ENCODE results near the gene PC. TPM values are rescaled to one million over a fixed set of nuclear protein-coding genes. Genes with fewer than 3 reads are reported as not detected.

Gene PC
- total and polyA plus RNA-seq, 9 of the 15 experiments (the other 6 are each of a cell fraction or from before 2014, with no cell fraction given), result 0.94 to 38.0 (median 8.7) TPM

- 0 out of 2 replicates have a peak, but pooled peaks have one; percentile 21 for TF ChIP-seq ZNF740 (CRISPR knock-in tag; IDR thresholded peaks at IDR 0.05)
- no peak for TF ChIP-seq ZNF740 (tag; IDR thresholded peaks at IDR 0.05)
- TF ChIP-seq ZBTB7A (IDR thresholded peaks at IDR 0.05; ENCODE audit: borderline replicate concordance, control insufficient read depth, low read depth, low read length), result no peak
- peak; percentile 28 for TF ChIP-seq FIP1L1 (IDR thresholded peaks at IDR 0.05; ENCODE audit: low read depth, low read length, poor library complexity, severe bottlenecking)
- TF ChIP-seq HNRNPL (IDR thresholded peaks at IDR 0.05; ENCODE audit: low read depth, low read length), result peak; percentile 59; the same call in 1 of the 2 replicates
- TF ChIP-seq USF1 (CRISPR knock-in tag; IDR thresholded peaks at IDR 0.05), result peak; percentile 45; the same call in 1 of the 2 replicates
- 0 out of 4 replicates have a peak, but pooled peaks of 1 of the 2 experiments have one; percentile 27 for TF ChIP-seq MNT (conservative IDR thresholded peaks at IDR 0.05)
- no peak for TF ChIP-seq ZNF134 (CRISPR knock-in tag; conservative IDR thresholded peaks at IDR 0.05)
- 0 out of 2 replicates have a peak, but pooled peaks have one; percentile 2 for TF ChIP-seq RBFOX2 (IDR thresholded peaks at IDR 0.05; ENCODE audit: low read depth, low read length)
Measured at GRCh38 chr11:66859686-66860448, 98.3 kb downstream of the PC start (continued).
